GM19351 (cell line): ENCODE data around the gene IGLL5.
A peak's percentile ranks its signal among the peaks of the same experiment; 100 is the strongest.
"Not testable (repeated sequence)": the region's sequence is repeated elsewhere in the genome, so short reads cannot be mapped to it uniquely, and the experiment has no call there.

Experiments
- ATAC-seq: cut with Tn5 transposase; IDR thresholded peaks from one replicate; pipeline ENCODE4 v1.9.1; 2021; ENCODE audit warnings: mild to moderate bottlenecking, moderate library complexity; ENCODE audit not compliant: unreplicated experiment

Gene IGLL5

GRCh38 chr22:22884010-22884887, 3.4 kb upstream of the IGLL5 start:
- no peak for ATAC-seq

- peak; percentile 64 for ATAC-seq
Measured at GRCh38 chr22:22884888-22885840, 2.5 kb upstream of the IGLL5 start.

DNA sequence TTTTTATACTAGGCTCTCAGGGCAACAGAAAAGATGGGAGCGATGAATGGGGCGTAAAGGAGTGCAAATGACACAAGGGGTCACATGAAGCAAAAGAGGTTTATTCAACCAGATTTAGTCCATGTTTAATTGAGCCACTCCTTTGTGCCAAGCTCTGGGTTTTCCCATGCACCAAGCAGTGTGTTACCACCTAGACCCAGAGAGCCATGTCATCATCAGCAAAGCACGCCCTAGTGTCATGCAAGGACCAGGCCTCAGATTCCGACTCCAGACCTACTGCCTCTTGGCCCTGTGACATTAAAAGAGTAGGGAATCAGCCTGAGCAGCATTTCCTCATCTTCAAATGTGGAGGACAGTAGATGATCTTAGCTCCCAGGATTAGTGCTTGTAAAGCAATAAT, 1.1 kb upstream of the IGLL5 start:
- no peak for ATAC-seq

DNA sequence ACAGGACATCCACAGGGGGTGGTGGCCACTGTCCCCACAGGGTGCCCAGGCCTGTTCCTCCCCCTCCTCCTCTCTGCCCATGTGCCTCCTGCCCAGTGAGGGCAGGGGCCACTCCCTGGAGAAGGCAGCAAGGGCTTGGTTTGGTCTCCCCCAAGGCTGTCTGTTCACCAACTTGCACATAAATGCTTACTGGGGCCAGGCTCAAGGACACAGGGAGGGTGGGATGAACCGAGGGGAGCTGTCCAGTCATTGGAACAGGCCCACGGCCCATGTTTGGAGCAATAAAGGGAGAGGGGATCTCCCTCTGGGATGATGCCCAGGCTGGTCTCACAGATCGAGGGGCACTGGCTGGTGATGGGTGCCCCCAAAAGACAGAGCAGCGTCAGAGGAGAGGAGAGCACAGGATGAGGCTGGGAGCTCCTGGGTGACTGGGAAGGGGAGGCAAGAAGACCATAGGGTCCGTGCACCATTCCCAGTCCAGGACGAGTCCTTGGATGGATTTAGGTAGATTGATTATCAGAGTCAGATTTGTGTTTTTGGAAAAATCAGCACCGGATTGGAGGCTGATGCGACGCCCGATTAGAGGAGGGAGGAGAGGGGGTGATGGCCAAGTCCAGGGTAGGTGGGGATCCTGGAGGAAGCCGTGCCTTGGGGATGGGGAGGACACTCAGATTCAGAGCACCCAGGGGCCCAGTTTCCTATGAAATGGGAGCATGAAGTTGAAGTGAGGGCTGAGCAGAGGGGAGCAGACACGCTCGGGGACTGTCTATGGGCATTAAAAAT, 1.1 kb downstream of the IGLL5 start:
- no peak for ATAC-seq

DNA sequence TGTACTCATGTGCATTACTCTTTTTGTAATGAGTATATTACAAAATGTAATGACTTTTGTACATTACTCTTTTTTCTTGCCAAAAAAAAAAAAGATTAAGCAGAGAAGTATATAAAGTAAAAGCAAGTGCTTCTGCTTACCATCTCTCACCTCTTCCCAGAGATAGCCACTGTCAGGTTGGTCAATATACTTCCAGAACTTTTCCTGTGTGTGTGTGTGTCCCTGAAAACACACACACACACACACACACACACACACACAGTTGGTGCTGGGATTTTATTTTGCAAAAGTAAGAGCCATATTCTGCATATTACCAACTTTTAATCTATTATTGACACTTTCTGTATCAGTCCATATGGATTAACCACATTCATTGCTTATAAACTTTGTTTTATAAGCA, 2.5 kb downstream of the IGLL5 start:
- ATAC-seq = no peak

GRCh38 chr22:22891139-22891621, 3.6 kb downstream of the IGLL5 start:
- ATAC-seq = no peak

GRCh38 chr22:22892096-22893052, 4.8 kb downstream of the IGLL5 start:
- no peak for ATAC-seq

DNA sequence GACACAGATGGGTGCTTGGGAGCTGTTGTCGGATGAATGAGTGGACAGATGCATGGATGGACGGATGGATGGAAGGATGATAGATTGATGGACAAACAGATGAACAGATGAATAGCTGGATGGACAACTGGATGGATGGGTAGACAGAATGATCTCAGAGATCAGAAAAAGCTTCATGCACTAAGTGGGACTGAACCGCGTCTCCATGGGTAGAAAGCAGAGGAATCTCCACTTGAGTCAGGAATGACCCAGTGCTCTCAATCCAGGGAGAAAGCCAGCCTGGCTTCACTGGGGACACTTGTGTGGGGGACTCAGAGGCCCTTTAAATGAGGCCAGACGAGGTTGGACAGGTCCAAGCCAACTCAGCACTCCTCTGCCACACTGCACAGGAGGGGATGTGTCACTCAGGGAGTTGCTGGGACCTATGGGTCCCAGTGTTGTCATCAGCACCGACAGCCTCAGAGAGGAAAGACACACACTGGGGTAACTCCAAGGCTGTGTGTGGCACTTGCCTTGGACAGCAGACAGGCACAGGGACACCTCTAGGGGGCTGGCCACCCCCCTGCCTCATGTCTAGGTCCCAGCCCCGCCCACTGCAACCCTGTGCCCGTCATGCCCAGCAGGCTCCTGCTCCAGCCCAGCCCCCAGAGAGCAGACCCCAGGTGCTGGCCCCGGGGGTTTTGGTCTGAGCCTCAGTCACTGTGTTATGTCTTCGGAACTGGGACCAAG, 5.6 kb downstream of the IGLL5 start:
- ATAC-seq = no peak

- no peak for ATAC-seq
Measured at GRCh38 chr22:22893891-22894739, 6.5 kb downstream of the IGLL5 start.

GRCh38 chr22:22894740-22895731, 7.4 kb downstream of the IGLL5 start:
- no peak for ATAC-seq

GRCh38 chr22:22895776-22896445, 8.3 kb downstream of the IGLL5 start:
- ATAC-seq = no peak

DNA sequence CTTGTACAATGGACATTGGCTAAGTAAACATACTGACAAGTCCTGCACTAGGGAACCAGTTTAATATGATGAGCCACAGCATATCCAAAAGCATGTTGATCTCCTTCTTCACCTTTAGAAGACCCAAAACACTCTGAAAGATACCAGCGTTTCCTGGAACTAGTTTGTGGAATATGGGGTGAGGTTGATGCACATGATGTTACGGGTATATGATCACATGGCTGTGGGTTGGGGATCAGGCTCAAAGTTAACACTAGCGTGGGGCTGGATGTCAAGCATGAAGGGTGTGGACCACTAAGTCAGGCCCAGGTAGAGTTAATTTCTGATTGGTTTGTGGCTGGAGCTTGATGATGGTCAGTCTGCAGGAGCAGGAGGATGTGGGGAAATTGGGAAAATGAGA, 9.0 kb downstream of the IGLL5 start:
- no peak for ATAC-seq

GRCh38 chr22:22897091-22897490, 9.5 kb downstream of the IGLL5 start:
- no peak for ATAC-seq

DNA sequence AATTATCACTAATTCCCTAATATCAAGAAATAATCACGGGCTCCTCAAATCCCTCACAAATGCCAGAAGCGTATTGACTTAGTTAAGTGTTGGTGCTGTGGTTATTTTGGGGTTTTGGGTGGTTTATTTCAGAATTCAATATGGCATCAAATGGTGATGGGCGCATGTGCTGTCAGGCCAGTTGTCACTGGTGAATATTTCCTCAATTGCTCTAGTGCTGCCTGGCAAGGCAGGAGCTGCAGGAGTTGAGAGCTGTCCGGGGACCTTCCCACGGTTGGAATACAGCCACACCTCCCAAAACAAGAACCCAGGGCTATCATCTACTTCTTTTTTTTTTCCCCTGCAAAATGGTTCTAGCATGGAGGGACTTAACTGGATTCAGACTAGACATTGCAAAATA, 10.3 kb downstream of the IGLL5 start:
- no peak for ATAC-seq

DNA sequence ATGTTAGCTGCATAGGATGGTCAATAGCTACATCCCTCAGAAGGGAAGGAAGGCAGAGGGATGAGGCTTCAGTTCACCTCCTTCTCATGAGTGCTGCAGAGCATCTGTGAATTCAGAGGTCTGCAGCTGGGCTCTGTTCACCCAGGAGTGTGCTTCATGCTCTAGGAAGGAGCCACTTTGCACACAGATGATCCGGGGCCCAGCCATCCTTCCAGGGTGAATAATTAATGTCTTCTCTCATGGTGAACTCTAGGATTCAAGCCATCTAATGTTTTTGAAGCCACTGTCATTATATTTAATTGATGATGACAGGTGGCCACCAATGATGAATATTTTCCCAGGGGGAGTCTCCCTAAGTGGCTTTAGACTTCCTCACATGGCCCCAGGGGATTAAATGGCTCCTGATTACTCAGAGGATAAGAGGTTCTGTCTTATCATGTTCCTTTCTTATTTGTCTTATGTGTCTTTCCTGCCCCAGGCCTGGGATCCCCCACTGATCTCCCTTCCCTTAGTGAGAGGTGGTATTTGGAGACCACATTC, 10.9 kb downstream of the IGLL5 start:
- ATAC-seq = not testable (repeated sequence)
